GM10266 (cell line): ENCODE measurements around the gene MGAT4A.

Experiments used
- DNase-seq: peaks from one replicate; pipeline ENCODE4 v3.0.0; 2012; ENCODE audit errors: extremely low spot score
- TF ChIP-seq, protein P1 (sequence below): IDR thresholded peaks from 2 replicates; pipeline ENCODE4 v1.5.1; 2012; ENCODE audit warnings: mild to moderate bottlenecking, low read depth; ENCODE audit not compliant: control insufficient read depth, insufficient read depth; ENCODE audit errors: missing control alignments

The MGAT4A gene

DNA sequence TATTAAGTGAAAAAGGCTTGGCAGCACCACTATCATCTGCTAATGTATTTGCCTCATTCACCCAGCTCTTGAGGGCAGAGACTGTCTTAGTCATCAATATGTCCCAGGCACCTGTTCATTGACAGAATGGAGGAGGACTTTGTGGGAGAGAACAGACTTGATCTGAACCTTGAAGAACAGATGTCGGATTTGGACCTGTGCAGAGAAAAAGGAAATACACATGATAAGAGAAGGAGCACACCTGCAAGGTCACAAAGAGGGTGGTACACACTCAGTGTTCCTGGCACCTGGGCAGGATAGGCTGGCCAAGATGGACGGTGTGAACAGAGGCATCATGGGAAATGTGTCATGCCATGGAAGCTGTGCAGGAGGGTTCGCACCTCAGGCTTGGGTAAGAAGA, 7.4 kb upstream of the MGAT4A start:
- DNase-seq = no peak
- TF ChIP-seq, protein P1, sequence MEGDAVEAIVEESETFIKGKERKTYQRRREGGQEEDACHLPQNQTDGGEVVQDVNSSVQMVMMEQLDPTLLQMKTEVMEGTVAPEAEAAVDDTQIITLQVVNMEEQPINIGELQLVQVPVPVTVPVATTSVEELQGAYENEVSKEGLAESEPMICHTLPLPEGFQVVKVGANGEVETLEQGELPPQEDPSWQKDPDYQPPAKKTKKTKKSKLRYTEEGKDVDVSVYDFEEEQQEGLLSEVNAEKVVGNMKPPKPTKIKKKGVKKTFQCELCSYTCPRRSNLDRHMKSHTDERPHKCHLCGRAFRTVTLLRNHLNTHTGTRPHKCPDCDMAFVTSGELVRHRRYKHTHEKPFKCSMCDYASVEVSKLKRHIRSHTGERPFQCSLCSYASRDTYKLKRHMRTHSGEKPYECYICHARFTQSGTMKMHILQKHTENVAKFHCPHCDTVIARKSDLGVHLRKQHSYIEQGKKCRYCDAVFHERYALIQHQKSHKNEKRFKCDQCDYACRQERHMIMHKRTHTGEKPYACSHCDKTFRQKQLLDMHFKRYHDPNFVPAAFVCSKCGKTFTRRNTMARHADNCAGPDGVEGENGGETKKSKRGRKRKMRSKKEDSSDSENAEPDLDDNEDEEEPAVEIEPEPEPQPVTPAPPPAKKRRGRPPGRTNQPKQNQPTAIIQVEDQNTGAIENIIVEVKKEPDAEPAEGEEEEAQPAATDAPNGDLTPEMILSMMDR = no peak

DNA sequence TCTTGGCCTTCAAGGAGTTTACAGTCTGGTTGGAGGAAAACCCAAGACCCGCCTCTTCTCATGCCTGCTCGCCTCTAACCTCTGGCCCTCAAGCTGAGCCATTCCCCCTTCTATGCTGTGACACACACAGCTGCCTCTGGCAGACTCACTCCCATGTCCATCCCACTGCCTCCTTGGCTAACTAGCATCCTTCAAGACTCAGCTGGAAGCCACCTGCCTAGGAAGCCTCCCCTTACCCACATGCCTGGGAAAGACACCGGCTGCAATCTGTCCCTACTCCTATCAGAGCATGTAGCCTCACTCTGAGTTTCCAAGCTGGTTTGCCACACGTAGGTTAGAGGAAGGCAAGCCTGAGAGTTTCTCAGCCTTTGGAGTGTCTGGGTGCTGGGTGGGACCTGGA, 6.9 kb upstream of the MGAT4A start:
- no peak for DNase-seq
- TF ChIP-seq, protein P1 = no peak

DNA sequence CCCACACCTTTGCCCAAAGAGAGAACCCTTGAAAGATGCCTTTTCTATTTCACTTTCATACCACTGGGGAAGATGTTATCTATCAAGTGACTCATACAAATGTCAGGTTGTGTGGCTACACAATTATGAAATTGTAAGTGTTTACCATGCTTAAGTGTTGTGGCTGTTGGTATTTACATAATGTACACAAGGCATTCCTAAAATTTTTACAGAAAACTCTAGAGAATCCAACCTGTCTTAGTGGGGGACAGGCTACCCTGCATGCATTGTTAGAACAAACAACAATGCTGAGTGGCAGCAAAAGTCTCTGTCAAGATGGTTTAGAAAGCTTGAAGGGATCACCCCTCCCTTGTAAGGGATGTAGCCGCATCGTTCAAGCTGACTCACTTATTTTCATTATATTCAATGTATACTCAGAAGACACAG, 5.5 kb upstream of the MGAT4A start:
- TF ChIP-seq, protein P1 = no peak
- DNase-seq = no peak

DNA sequence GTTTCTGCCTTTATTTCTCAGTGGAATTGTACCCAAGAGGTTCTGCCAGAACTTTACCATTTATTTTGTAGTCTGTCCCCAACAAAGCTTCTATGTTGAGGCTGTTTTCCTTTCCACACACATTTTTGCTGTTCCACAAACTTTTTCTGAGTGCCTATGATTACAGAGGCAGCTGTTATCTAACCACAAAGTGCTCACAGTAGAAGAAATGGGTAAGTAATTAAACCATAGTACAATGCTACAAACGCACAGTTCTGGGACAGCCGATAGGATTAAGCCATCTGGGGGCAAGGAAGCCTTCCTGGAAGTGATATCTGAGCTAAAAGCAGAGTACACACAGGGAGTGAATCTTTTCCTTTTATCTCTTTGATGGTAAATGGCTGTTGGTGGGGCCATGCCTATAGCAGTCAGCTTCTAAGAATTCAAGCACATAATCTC, 3.9 kb upstream of the MGAT4A start:
- no peak for DNase-seq
- TF ChIP-seq, protein P1 = no peak

DNA sequence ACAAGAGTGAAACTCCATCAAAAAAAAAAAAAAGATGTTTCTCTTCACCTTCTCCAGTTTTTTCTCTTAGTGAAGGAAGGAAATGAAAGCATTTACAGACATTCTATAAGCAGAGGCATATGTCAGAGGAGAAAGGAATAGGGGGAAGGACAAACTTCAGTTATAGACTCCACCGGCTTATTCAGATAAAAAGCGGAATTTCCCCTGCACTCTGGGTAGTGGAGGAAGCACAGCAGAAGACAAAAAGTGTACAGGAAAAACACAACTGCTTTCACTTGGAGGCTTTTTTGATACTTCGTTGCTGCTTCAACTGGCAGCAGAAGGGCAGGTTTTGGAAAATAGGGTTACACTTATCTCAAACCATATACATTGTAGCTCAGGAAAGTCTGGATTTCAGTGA, 3.2 kb upstream of the MGAT4A start:
- TF ChIP-seq, protein P1 = no peak
- no peak for DNase-seq

DNA sequence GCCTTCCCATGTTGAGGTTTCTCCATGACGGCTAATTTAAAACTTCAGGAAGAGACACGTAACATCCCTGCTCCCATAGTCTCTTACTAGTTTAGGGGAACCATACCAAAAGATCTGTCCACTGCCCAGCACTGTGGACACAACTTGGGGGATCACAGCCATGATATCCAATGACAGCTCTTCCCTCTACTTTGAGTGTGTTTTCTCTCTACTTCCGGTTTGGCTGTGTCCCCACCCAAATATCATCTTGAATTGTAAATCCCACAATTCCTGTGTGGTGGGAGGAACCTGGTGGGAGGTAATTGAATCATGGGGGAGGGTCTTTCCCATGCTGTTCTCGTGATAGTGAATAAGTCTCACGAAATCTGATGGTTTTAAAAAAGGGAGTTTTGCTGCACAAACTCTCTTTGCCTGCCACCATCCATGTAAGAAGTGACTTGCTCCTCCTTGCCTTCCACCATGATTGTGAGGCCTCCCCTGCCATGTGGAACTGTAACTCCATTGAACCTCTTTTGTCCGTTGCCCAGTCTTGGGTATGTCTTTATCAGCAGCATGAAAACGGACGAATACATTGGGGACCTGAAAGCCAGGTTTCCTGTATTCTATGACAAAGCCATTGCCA, 1.6 kb upstream of the MGAT4A start:
- TF ChIP-seq, protein P1 = no peak
- no peak for DNase-seq

DNA sequence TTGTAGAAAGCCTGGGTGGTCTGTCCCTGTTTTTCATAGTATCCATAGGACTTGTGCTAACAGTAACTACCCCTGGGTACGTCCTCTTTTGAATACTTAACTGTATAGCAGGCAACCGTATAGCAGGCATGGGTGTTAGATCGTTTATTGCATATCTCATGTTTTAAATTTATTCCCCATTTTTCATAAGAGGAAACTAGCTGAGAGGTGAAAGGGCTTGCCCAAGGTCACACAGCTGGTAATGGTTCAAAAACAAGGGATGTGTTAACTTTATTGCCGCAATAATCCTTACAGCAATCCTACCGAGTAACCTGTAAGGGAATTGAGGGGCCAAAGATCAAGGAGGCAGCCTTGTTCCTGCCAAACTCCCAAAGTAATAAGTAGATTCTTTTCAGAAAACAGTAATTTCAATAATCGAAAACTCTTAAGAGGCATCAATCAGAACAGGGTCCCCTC, 990 bp upstream of the MGAT4A start:
- TF ChIP-seq, protein P1 = no peak
- DNase-seq = no peak
